ENCODE data around the gene FAS.

Gene FAS

GRCh38 chr10:88971221-88972061 lies 19.2 kb upstream of the FAS start:
- no peak for DNase-seq (ENCODE audit: low read depth)

DNA sequence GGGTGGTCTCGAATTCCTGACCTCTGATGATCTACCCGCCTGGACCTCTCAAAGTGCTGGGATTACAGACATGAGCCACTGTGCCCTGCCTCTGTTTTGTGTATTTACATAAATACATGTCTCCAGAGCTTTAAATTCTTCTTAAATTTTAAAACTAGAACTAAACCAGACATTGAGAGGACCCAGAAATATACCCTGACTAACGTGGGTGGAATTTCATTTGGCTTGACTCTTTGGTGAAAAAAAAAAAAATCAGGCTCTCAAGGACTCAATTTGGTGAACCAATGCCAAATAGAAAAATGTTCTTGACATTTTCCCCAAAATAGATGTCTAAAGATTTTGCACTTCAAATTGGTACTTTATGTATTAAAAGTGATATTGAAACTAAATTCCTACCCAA lies 16.6 kb upstream of the FAS start:
- DNase-seq (ENCODE audit: low read depth) = no peak

- no peak for DNase-seq (ENCODE audit: low read depth)
These were observed 15.9 kb upstream of the FAS start for GRCh38 chr10:88974446-88975376.

- DNase-seq (ENCODE audit: low read depth) = no peak
These were observed 15.2 kb upstream of the FAS start for GRCh38 chr10:88975377-88975720.

- DNase-seq (ENCODE audit: low read depth) = no peak
These were observed 12.1 kb upstream of the FAS start for GRCh38 chr10:88978463-88978862.

DNA sequence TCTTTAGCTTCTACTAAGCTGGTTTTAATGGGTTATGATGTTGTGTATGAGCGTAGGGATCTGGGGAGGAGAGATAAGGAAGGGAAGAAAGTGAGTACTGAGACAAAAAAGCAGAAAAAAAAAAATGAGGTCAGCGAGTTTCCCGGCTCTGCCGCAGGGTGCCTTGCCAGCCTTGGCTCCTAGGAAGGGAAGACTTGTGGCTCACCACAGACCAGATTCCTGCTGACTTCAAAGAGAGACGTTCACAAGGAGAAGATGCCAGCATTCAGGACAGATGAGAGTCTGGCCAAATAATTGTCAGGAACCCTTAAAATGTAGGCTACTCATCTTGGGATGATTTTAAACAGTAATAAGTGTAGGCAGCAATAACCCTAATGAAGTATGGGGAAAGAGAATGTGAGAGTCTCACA lies 11.4 kb upstream of the FAS start:
- DNase-seq (ENCODE audit: low read depth) = no peak

DNA sequence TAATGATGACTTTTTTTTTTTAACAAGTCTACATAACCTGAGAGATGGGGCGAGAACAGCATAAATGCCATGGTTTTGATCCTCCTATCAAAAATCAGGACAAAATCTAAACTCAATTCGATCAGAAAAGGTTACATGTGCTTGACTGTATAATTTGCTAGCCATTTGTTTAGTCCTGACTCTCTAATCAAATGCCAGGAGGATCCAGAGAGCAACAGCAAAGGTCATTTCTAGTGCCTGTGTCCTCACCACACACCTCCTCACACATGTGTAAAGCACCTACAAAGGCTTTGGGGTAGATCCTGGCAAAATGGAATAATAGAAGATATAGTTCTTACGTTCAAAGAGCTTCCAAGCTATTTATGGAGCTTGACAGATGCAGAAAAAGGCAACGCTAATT lies 11.0 kb upstream of the FAS start:
- no peak for DNase-seq (ENCODE audit: low read depth)

- DNase-seq (ENCODE audit: low read depth) = no peak
These were observed 10.4 kb upstream of the FAS start for GRCh38 chr10:88980247-88980646.

GRCh38 chr10:88980800-88981199 lies 9.8 kb upstream of the FAS start:
- no peak for DNase-seq (ENCODE audit: low read depth)

DNA sequence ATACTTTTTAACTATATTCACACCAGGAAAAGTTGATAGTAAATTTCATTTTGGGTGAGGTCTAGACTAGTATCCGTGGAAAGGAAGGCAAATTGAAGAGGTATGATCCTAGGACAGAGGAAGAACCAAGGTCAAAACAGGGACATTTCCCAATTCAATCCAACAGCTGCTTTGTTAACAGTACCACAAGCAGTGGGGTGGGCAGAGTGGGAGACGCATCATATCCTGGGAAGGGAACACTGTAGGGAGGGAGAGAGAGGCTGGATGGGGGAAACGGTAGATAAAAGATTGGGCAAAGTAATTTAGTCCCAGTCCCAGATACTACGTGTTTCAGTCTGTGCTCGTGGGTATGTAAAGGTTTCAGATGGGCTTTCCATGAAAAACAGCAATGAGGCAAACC lies 9.2 kb upstream of the FAS start:
- DNase-seq (ENCODE audit: low read depth) = no peak

DNA sequence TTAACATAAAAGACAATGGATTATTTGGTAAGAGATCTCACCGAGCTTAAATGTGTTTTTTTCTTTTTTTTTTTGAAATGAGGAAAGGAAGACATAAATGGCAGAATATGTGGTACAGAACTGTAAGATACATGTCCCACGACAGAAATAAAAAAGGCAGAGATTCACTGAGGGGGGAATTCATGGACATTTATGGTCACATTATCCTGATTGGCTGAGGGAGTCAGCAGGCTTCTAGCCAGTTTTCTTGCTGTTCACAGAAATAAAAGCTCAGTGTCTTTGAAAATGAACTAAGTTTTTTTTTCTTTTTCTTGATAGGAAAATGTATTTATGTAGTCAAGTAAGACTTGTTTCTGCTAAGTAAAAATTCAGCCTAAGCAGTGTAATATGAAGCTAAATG lies 8.2 kb upstream of the FAS start:
- no peak for DNase-seq (ENCODE audit: low read depth)

DNA sequence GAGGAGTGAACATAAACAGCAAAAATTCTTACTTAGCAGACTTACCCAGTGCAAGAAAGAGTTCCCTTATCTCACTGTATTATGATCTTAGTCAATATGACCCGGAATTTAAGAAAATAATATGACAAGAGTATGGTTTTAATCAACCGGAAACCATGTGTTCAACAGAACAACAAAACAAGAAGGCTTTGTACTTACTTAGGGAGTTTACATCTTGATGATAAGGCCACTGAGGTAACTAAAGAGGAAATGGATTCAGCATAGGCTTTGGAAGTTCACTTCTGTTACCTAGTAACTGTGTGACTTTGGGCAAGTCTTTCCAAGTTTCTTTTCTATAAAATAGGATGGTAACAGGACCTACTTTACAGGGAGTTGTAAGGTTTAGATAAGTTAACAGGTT lies 7.4 kb upstream of the FAS start:
- DNase-seq (ENCODE audit: low read depth) = no peak

GRCh38 chr10:88983939-88984338 lies 6.7 kb upstream of the FAS start:
- no peak for DNase-seq (ENCODE audit: low read depth)

DNA sequence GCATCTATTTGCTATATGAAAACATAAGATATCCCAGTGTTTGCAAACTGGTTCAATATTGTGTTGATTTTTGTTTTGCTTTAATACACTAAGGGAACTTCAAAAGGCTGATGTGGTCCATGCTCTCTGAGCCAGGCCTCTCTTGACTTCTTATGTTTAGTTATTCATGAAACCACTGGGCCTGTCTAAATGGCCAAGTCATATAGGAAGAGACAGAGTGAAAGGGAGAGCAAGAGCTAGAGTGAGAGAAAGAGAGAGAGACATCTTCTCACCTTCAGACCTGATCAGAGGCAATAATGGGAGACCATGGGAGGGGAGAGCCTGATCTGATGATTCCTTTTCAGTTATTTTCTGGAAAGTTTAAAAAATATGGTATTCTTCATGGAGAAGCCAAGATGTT lies 6.1 kb upstream of the FAS start:
- no peak for DNase-seq (ENCODE audit: low read depth)

DNA sequence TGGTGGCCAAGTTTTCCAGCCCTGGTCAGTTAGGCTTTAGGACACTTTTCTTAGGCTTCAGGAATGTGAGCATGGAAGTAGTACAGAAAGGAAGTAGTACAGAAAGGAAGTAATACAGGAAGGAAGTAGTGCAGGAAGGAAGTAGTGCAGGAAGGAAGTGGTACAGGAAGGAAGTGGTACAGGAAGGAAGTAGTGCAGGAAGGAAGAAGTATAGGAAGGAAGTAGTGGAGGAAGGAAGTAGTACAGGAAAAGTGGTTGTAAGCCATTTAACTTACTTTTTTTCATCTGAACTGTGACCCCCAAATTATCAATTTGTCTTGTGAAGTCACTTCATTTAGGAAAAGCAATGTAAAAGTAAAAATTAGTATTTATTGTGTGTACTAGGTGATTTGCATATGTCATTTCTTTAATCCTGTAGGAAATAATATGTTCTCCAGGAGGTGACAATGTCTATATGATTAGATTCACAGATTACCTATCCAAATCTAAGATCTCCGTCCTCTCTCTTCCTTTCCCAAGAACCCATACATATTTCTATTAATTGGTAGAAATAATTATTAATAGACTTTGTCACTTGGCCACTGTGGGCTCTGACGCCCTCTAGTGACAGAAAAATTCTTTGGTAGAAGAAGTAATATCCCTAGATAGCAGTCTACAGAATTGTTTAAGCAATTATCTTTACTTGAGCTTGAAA lies 3.9 kb upstream of the FAS start:
- no peak for DNase-seq (ENCODE audit: low read depth)

DNA sequence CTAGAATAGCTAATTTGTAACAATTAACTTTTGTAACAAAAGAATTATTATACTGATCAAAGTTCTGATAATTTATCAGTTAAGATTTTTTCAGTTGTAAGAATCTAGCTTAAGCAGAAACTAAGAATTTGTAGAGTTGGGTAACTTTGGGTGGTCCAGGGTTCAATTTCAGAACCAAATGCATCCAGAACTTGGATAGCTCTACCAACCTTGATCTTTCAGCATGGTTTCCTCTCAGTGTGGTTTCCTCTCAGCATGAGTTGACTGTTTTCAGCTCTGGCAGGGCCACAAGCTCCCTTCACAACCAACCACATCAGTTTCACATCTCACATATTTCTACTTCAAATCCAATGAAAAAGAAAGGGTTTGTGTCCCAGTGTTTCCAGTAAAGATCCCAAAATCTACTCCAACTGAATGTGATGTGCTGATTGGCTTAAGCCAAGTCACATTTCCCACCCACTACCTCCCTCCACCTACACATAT lies 3.3 kb upstream of the FAS start:
- DNase-seq (ENCODE audit: low read depth) = no peak

DNA sequence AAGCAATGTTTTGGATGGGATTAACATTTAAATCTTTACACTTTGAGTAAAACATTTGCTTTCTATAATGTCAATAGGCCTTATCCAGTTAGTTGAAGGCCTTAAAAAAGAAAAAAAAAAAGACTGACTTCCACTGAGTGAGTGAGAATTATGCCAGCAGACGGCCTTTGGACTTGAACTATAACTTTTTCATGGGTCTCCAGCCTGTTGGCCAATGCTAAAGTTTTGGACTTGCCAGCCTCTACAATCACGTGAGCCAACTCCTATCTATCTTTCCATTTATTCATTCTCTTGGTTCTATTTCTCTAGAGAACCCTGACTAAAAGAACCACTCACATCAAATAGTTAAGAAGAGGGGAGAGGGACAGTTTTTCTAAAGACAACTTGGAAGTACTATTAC lies 2.8 kb upstream of the FAS start:
- no peak for DNase-seq (ENCODE audit: low read depth)

DNA sequence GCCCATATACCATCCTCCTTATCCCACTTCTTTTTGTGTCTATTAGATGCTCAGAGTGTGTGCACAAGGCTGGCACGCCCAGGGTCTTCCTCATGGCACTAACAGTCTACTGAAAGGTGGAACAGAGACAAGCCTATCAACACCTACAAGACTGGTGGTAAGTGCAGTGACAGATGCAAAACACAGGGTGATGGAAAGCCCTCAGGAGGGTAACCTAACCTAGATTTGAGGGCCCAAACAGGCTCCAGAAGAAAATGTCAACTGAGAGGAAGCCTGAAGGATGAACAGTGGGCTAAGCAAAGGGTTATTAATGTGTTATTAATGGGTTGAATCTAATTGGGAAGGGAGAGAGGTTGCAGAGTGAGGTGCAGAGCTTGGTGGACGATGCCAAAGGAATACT lies 1.2 kb upstream of the FAS start:
- no peak for DNase-seq (ENCODE audit: low read depth)

DNA sequence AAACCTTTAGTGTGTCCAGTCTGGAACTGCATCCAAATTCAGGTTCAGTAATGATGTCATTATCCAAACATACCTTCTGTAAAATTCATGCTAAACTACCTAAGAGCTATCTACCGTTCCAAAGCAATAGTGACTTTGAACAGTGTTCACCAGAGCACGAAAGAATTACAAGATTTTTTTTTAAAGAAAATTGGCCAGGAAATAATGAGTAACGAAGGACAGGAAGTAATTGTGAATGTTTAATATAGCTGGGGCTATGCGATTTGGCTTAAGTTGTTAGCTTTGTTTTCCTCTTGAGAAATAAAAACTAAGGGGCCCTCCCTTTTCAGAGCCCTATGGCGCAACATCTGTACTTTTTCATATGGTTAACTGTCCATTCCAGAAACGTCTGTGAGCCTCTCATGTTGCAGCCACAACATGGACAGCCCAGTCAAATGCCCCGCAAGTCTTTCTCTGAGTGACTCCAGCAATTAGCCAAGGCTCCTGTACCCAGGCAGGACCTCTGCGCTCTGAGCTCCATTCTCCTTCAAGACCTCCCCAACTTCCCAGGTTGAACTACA lies 694 bp upstream of the FAS start:
- DNase-seq (ENCODE audit: low read depth) = no peak

DNA sequence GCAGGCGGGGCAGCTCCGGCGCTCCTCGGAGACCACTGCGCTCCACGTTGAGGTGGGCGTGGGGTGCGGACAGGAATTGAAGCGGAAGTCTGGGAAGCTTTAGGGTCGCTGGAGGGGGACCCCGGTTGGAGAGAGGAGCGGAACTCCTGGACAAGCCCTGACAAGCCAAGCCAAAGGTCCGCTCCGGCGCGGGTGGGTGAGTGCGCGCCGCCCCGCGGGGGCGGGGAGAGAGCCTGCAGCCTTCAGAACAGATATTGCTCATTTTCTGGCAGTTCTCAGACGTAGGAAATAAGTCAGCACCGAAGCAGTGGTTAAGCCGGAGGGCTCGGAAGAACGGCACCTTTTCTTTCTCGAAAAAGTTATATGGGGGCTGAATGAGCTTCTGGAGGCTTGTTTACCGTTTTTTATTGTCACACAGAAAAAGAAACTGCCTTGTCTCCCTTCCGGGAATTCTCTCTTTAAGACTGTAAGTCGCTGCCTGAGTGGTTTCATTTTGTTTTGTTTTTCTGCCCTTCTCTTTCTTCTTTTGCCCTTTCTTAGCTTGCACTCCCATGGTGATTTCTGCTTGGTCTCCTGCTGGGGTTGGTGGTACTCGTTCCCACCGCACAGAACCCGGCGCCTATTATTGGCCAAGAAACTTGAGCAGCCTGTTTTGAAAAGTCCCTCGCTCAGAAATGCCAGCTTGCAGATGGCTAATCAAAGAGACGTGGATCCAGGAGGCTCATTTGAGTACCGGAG lies 732 bp downstream of the FAS start:
- peak; percentile 42 for DNase-seq (ENCODE audit: low read depth)

GRCh38 chr10:88991899-88992320 lies 1.3 kb downstream of the FAS start:
- no peak for DNase-seq (ENCODE audit: low read depth)

Measured in activated T-helper 1 cell treated with Interleukin-2 at 50 U/mL for 16 hours (primary cell).